GM12872 (cell line): Measurements from ENCODE around the gene CCDC61.

Experiments
- CTCF ChIP-seq: IDR thresholded peaks from 3 replicates; pipeline ENCODE4 v1.5.1; 2011; ENCODE audit warnings: low read depth, mild to moderate bottlenecking, low read length, moderate library complexity; ENCODE audit not compliant: insufficient read depth

The CCDC61 gene

GRCh38 chr19:45975306-45976070, 19.8 kb upstream of the CCDC61 start:
- TF ChIP-seq CTCF = no peak

- TF ChIP-seq CTCF = no peak
Measured at GRCh38 chr19:45976178-45976577, 19.1 kb upstream of the CCDC61 start.

GRCh38 chr19:45978156-45978555, 17.1 kb upstream of the CCDC61 start:
- no peak for TF ChIP-seq CTCF

- TF ChIP-seq CTCF = no peak
Measured at GRCh38 chr19:45981350-45981749, 13.9 kb upstream of the CCDC61 start.

GRCh38 chr19:45985321-45985720, 9.9 kb upstream of the CCDC61 start:
- no peak for TF ChIP-seq CTCF

GRCh38 chr19:45990113-45990728, 5.0 kb upstream of the CCDC61 start:
- no peak for TF ChIP-seq CTCF

- no peak for TF ChIP-seq CTCF
Measured at GRCh38 chr19:45994456-45994997, 740 bp upstream of the CCDC61 start.
